ENCODE results near the gene SCG5. TPM values are rescaled to one million over a fixed set of nuclear protein-coding genes. Genes with fewer than 3 reads are reported as not detected.

Gene SCG5
- total and polyA plus RNA-seq, 2 donors (not counting 1 experiment from before 2014, with no cell fraction given): 27.8 to 39.8 TPM

DNA sequence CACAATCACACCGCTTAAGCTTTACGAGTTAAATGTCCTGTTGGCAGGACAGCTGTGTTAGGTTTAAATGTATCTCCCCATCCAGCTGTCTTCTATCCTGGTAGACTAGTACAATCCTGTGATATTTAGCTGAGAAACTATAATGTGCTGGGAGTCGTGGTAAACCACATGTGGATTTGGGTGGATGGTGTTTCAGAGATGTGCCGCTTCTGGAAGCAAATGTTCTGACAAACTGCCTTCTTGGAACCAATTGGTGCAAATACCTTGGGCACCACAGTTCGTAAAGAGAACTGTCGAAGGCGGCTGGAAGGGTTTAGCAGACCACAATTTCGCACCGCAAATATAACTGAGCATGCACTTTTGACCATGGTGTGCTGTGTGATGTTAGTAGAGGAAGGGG is 15.0 kb downstream of the SCG5 start:
- no peak for DNase-seq (ENCODE audit: low read depth in 2 of 2)
- no peak overlapping the region for H3K4me2 ChIP-seq (ENCODE audit: extremely low read depth, insufficient read depth, low read length)

DNA sequence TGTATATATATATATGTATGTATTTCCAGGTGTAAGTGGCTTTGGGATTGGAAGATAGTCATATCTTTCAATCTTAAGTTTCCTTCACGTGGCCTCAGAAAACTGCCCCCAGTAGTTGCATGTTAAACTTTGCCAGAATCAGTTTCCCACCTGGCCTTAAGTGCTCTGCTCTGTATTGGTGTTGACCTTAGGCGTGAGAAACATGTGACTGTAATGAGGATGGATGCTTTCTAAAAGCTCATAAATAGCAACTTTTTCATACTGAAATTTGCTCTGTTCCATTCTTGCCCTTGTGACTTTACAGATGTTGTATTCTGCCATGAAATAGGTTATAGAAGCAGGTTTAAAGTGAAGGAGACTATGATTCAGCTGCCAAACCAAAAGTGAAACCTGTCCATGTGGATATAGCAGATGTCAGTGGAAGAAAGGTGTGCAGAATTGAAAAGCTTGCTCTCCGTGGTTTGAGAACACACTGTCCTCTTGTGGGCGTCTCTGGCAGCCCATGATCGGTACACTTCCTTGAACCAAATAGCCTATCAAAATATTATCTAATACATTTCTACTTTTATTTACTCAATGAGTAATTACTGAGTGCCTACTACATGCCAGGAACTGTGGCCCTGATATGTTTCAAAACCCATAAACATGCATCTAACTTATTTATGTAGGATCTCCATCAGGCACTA is 15.8 kb downstream of the SCG5 start:
- Histone ChIP-seq H3K79me2 (ENCODE audit: control insufficient read depth, insufficient read depth, low read length) (no peaks in the 10 kb centered on the region), H3K4me2 (ENCODE audit: extremely low read depth, insufficient read depth, low read length) (no peak overlapping the region), H3K36me3 (ENCODE audit: control insufficient read depth, insufficient read depth, low read length) (no peaks in the 10 kb centered on the region), H3K9ac (ENCODE audit: insufficient read depth, low read length) (no peak overlapping the region), H3K27ac (ENCODE audit: insufficient read depth, low read length) (no peak overlapping the region), H3K4me1 (ENCODE audit: control insufficient read depth, extremely low read depth, insufficient read depth, low read length) (peaks cover 10% of the 10 kb centered on the region), H2AFZ (ENCODE audit: low read length) (no peak overlapping the region), H3K9me3 (ENCODE audit: control insufficient read depth, insufficient read depth, low read depth, low read length) (no peaks in the 10 kb centered on the region), H4K20me1 (ENCODE audit: control insufficient read depth, extremely low read depth, insufficient read depth, low read length) (no peaks in the 10 kb centered on the region), H3K27me3 (ENCODE audit: control insufficient read depth, insufficient read depth, low read length) (no peaks in the 10 kb centered on the region), H3K4me3 (replicated peaks in 1 of 4; ENCODE audit: control extremely low read depth in 1 of 4, insufficient read depth in 1 of 4, low read depth in 3 of 4, low read length in 4 of 4) (no peak overlapping the region)
- DNase-seq (ENCODE audit: low read depth in 2 of 2): no peak
- TF ChIP-seq, protein P1, sequence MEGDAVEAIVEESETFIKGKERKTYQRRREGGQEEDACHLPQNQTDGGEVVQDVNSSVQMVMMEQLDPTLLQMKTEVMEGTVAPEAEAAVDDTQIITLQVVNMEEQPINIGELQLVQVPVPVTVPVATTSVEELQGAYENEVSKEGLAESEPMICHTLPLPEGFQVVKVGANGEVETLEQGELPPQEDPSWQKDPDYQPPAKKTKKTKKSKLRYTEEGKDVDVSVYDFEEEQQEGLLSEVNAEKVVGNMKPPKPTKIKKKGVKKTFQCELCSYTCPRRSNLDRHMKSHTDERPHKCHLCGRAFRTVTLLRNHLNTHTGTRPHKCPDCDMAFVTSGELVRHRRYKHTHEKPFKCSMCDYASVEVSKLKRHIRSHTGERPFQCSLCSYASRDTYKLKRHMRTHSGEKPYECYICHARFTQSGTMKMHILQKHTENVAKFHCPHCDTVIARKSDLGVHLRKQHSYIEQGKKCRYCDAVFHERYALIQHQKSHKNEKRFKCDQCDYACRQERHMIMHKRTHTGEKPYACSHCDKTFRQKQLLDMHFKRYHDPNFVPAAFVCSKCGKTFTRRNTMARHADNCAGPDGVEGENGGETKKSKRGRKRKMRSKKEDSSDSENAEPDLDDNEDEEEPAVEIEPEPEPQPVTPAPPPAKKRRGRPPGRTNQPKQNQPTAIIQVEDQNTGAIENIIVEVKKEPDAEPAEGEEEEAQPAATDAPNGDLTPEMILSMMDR (conservative IDR thresholded peaks at IDR 0.05 in 1 of 2, IDR thresholded peaks at IDR 0.05 in 1 of 2; ENCODE audit: low read depth in 1 of 2, low read length in 2 of 2): peak in 1 of 2 donors; percentile 32
- TF ChIP-seq EZH2 (IDR thresholded peaks at IDR 0.05; ENCODE audit: low read length, missing control alignments): no peak

More for the DNA sequence above, 15.0 kb downstream of the SCG5 start:
- Histone ChIP-seq H3K9me3 (ENCODE audit: control insufficient read depth, insufficient read depth, low read depth, low read length) (no peaks in the 10 kb centered on the region), H4K20me1 (ENCODE audit: control insufficient read depth, extremely low read depth, insufficient read depth, low read length) (no peaks in the 10 kb centered on the region), H3K27me3 (ENCODE audit: control insufficient read depth, insufficient read depth, low read length) (no peaks in the 10 kb centered on the region), H3K4me3 (replicated peaks in 1 of 4; ENCODE audit: control extremely low read depth in 1 of 4, insufficient read depth in 1 of 4, low read depth in 3 of 4, low read length in 4 of 4) (no peak overlapping the region), H2AFZ (ENCODE audit: low read length) (no peak overlapping the region), H3K9ac (ENCODE audit: insufficient read depth, low read length) (no peak overlapping the region), H3K4me1 (ENCODE audit: control insufficient read depth, extremely low read depth, insufficient read depth, low read length) (peaks cover 10% of the 10 kb centered on the region), H3K79me2 (ENCODE audit: control insufficient read depth, insufficient read depth, low read length) (no peaks in the 10 kb centered on the region), H3K27ac (ENCODE audit: insufficient read depth, low read length) (no peak overlapping the region), H3K36me3 (ENCODE audit: control insufficient read depth, insufficient read depth, low read length) (no peaks in the 10 kb centered on the region)
- no peak for TF ChIP-seq EZH2 (IDR thresholded peaks at IDR 0.05; ENCODE audit: low read length, missing control alignments)
- TF ChIP-seq, protein P1 (conservative IDR thresholded peaks at IDR 0.05 in 1 of 2, IDR thresholded peaks at IDR 0.05 in 1 of 2; ENCODE audit: low read depth in 1 of 2, low read length in 2 of 2): no peak

DNA sequence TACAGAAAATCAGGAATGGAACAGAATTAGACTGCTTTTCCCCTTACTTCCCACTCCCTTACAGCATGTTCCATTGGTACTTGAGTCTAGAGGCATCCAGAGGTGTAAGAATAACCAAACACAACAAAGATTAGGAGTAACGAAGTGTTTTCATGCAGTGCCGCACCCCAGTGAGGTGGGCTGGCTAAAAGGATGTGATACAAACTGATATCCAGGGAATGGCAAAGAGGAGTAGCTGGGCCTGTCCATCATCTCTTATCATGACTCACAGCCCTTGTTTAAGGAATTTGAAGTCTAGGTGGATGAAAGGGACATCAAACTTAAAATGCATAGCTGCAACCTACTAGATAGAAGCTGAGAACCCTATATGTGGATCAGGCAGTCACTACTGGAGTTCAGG is 16.4 kb downstream of the SCG5 start:
- H3K36me3 ChIP-seq (ENCODE audit: control insufficient read depth, insufficient read depth, low read length): no peaks in the 10 kb centered on the region
- no peak overlapping the region for H3K9ac ChIP-seq (ENCODE audit: insufficient read depth, low read length)
- H2AFZ ChIP-seq (ENCODE audit: low read length): no peak overlapping the region
- H3K27ac ChIP-seq (ENCODE audit: insufficient read depth, low read length): no peak overlapping the region
- H3K4me1 ChIP-seq (ENCODE audit: control insufficient read depth, extremely low read depth, insufficient read depth, low read length): peaks cover 10% of the 10 kb centered on the region
- no peak for DNase-seq (ENCODE audit: low read depth in 2 of 2)
- H3K4me2 ChIP-seq (ENCODE audit: extremely low read depth, insufficient read depth, low read length): no peak overlapping the region
- no peaks in the 10 kb centered on the region for H3K79me2 ChIP-seq (ENCODE audit: control insufficient read depth, insufficient read depth, low read length)
- TF ChIP-seq EZH2 (IDR thresholded peaks at IDR 0.05; ENCODE audit: low read length, missing control alignments): no peak
- TF ChIP-seq, protein P1 (conservative IDR thresholded peaks at IDR 0.05 in 1 of 2, IDR thresholded peaks at IDR 0.05 in 1 of 2; ENCODE audit: low read depth in 1 of 2, low read length in 2 of 2): no peak
- H3K9me3 ChIP-seq (ENCODE audit: control insufficient read depth, insufficient read depth, low read depth, low read length): no peaks in the 10 kb centered on the region
- no peak overlapping the region for H3K4me3 ChIP-seq (replicated peaks in 1 of 4; ENCODE audit: control extremely low read depth in 1 of 4, insufficient read depth in 1 of 4, low read depth in 3 of 4, low read length in 4 of 4)
- no peaks in the 10 kb centered on the region for H4K20me1 ChIP-seq (ENCODE audit: control insufficient read depth, extremely low read depth, insufficient read depth, low read length)
- no peaks in the 10 kb centered on the region for H3K27me3 ChIP-seq (ENCODE audit: control insufficient read depth, insufficient read depth, low read length)
